Ovary (tissue), 9 donors: Measurements from ENCODE around the gene MAFF. TPM values are rescaled to one million over a fixed set of nuclear protein-coding genes. Genes with fewer than 3 reads are reported as not detected.
"Not testable (repeated sequence)": the region's sequence is repeated elsewhere in the genome, so short reads cannot be mapped to it uniquely, and the experiment has no call there.

Experiments used
- DNase-seq, 5 donors: peaks; one replicate each; pipeline ENCODE4 v3.0.0-alpha.2; 2019 to 2020
- H3K27ac ChIP-seq, 2 donors: fragments of 200-600 bp; one replicate each; pipeline versions ENCODE4 v1.5.1 to v1.8.0; 2019 to 2022
- H3K27me3 ChIP-seq: fragments of 200-600 bp; one replicate; pipeline ENCODE4 v1.8.0; 2022
- H3K36me3 ChIP-seq: fragments of 200-600 bp; sonication (generic); one replicate; pipeline ENCODE4 v1.5.1; 2019
- H3K4me1 ChIP-seq: one replicate; pipeline ENCODE4 v1.8.1; 2013; ENCODE audit warnings: mild to moderate bottlenecking, moderate library complexity; ENCODE audit not compliant: insufficient read depth
- H3K4me3 ChIP-seq: fragments of 200-600 bp; sonication (generic); one replicate; pipeline ENCODE4 v1.5.1; 2017
- H3K9me3 ChIP-seq, 2 donors: fragments of 200-600 bp in 1 of 2; sonication (generic) in 1 of 2; one replicate each; pipeline versions ENCODE4 v1.5.1 to v1.8.1; 2013 to 2019; ENCODE audit warnings: mild to moderate bottlenecking in 1 of 2, moderate library complexity in 1 of 2
- EP300 ChIP-seq: sonication (generic); formaldehyde crosslinking; IDR thresholded peaks from one replicate; pipeline ENCODE4 v1.6.1; 2017; ENCODE audit warnings: antibody characterized with exemption
- POLR2A ChIP-seq: fragments of 450-650 bp; IDR thresholded peaks from one replicate; pipeline ENCODE4 v1.6.1; 2017; ENCODE audit warnings: antibody characterized with exemption, mild to moderate bottlenecking, moderate library complexity
- whole genome bisulfite sequencing, 3 donors: extraction: QIAGEN DNeasy Blood & Tissue Kit in 1 of 3; methylation state at CpG; one replicate each; pipeline versions ENCODE4 v1.1.5 to v1.1.7; 2013 to 2017; 5-methylcytosine and 5-hydroxymethylcytosine counted together
- intact Hi-C, 4 donors: fragments of 100-400 bp; cut with DNase I; formaldehyde crosslinking; loops; one replicate each; pipeline versions ENCODE4 v1.11.0 to v1.15.1; 2022 to 2023
- polyA plus RNA-seq, 2 donors: library from polyadenylated mRNA; stranded (reverse); fragments of 200-250 nt in 1 of 2; fragments of 350-450 nt in 1 of 2; fragmentation: Illumina TruSeq in 1 of 2; extraction: RNeasy Lipid Tissue Mini Kit (QIAGEN cat#74804) in 1 of 2; gene quantifications; one replicate each; pipeline ENCODE4 v1.2.3, GENCODE V29; 2013 to 2014
- total RNA-seq, 7 donors: library from RNA; depleted of rRNA in 2 of 7; stranded (reverse); fragments of >200 nt in 2 of 7; fragmentation: NEBNext Ultra II Directional in 3 of 7; extraction: Animal tissue kit (Norgen Biotek cat#: 25700) in 3 of 7; gene quantifications; one replicate each; pipeline versions ENCODE4 v1.1.0 to v1.2.4, GENCODE V29; 2016 to 2023
- TF ChIP-seq, protein P1 (sequence below), 3 donors: fragments of 450-650 bp in 2 of 3; fragments of 200-600 bp in 1 of 3; IDR thresholded peaks; one replicate each; pipeline versions ENCODE4 v1.5.1 to v1.8.0; 2016 to 2022; ENCODE audit warnings: antibody characterized with exemption in 3 of 3, mild to moderate bottlenecking in 1 of 3
- donor health status: DM: no; HTN: no; CAD: no; lungs with moderate emphysema.
- donor health status: DM: no; HTN: no; CAD: no.
- donor health status: Bipolar disorder and iron deficiency.
- donor health status: DM: yes; HTN: yes; CAD: no.
- donor health status: DM: no; HTN: no; CAD: no.
- donor health status: DM: yes; HTN: yes; CAD: no.

MAFF gene
- total and polyA plus RNA-seq, 9 donors: 13.3 to 153 (median 19.4) TPM

GRCh38 chr22:38232196-38232595, 30.4 kb downstream of the MAFF start:
- Histone ChIP-seq H3K36me3 (no peaks in the 10 kb centered on the region), H3K27ac (no peak overlapping the region), H3K27me3 (no peaks in the 10 kb centered on the region), H3K4me3 (no peak overlapping the region), H3K4me1 (peaks cover 7% of the 10 kb centered on the region), H3K9me3 (no peaks in the 10 kb centered on the region)
- intact Hi-C loops: no loop called here
- WGBS, 3 donors: 69 to 81% (median 73%) methylated on average over 8 of the region's 8 CpGs
- TF ChIP-seq EP300 (no peak), POLR2A (no peak)
- TF ChIP-seq, protein P1, sequence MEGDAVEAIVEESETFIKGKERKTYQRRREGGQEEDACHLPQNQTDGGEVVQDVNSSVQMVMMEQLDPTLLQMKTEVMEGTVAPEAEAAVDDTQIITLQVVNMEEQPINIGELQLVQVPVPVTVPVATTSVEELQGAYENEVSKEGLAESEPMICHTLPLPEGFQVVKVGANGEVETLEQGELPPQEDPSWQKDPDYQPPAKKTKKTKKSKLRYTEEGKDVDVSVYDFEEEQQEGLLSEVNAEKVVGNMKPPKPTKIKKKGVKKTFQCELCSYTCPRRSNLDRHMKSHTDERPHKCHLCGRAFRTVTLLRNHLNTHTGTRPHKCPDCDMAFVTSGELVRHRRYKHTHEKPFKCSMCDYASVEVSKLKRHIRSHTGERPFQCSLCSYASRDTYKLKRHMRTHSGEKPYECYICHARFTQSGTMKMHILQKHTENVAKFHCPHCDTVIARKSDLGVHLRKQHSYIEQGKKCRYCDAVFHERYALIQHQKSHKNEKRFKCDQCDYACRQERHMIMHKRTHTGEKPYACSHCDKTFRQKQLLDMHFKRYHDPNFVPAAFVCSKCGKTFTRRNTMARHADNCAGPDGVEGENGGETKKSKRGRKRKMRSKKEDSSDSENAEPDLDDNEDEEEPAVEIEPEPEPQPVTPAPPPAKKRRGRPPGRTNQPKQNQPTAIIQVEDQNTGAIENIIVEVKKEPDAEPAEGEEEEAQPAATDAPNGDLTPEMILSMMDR (IDR thresholded peaks at IDR 0.05): no peak
- no peak for DNase-seq

GRCh38 chr22:38233427-38233826, 31.6 kb downstream of the MAFF start:
- 81 to 92% (median 83%) methylated on average over 6 of the region's 6 CpGs for WGBS, 3 donors
- no peak for DNase-seq
- H3K36me3 ChIP-seq: no peaks in the 10 kb centered on the region
- no peaks in the 10 kb centered on the region for H3K27me3 ChIP-seq
- no peak overlapping the region for H3K27ac ChIP-seq
- no peak overlapping the region for H3K4me3 ChIP-seq
- TF ChIP-seq EP300 (no peak), POLR2A (no peak)
- TF ChIP-seq, protein P1 (IDR thresholded peaks at IDR 0.05): no peak
- intact Hi-C loops: no loop called here
- peaks cover 7% of the 10 kb centered on the region for H3K4me1 ChIP-seq
- H3K9me3 ChIP-seq: no peaks in the 10 kb centered on the region

GRCh38 chr22:38233856-38234255, 32.1 kb downstream of the MAFF start:
- H3K4me3 ChIP-seq, H3K4me1 ChIP-seq, H3K9me3 ChIP-seq, H3K27ac ChIP-seq, DNase-seq, H3K36me3 ChIP-seq, intact Hi-C loops, H3K27me3 ChIP-seq: not testable (repeated sequence)
- WGBS, 3 donors: 89 to 93% (median 92%) methylated on average over 10 of the region's 10 CpGs

GRCh38 chr22:38235240-38235850, 33.6 kb downstream of the MAFF start:
- H3K4me1 ChIP-seq: peaks cover 12% of the 10 kb centered on the region
- H3K27ac ChIP-seq: no peak overlapping the region
- H3K9me3 ChIP-seq: no peaks in the 10 kb centered on the region
- 79 to 85% (median 83%) methylated on average over 14 of the region's 14 CpGs for WGBS, 3 donors
- DNase-seq: no peak
- no peaks in the 10 kb centered on the region for H3K27me3 ChIP-seq
- intact Hi-C loops: loop anchor here in 1 of 4 donors (5.0 kb wide), 1 partner anchor 52 kb away; no protein-coding TSS in a partner anchor
- TF ChIP-seq POLR2A (no peak), EP300 (no peak)
- TF ChIP-seq, protein P1 (IDR thresholded peaks at IDR 0.05): no peak
- H3K4me3 ChIP-seq: no peak overlapping the region
- no peaks in the 10 kb centered on the region for H3K36me3 ChIP-seq

- WGBS, 3 donors: 81 to 83% (median 82%) methylated on average over 8 of the region's 8 CpGs
- TF ChIP-seq, protein P1 (IDR thresholded peaks at IDR 0.05): no peak
- TF ChIP-seq POLR2A (no peak), EP300 (no peak)
- Histone ChIP-seq H3K9me3 (no peaks in the 10 kb centered on the region), H3K36me3 (no peaks in the 10 kb centered on the region), H3K27me3 (no peaks in the 10 kb centered on the region), H3K27ac (no peak overlapping the region), H3K4me3 (no peak overlapping the region), H3K4me1 (peaks cover 12% of the 10 kb centered on the region)
- intact Hi-C loops: loop anchor here in 1 of 4 donors (5.0 kb wide), 1 partner anchor 51 kb away; no protein-coding TSS in a partner anchor
- DNase-seq: no peak
These were observed 35.0 kb downstream of the MAFF start for GRCh38 chr22:38236786-38237185.
